NCI-H460 (cell line): ENCODE data around the gene PDZD4. TPM values are rescaled to one million over a fixed set of nuclear protein-coding genes. Genes with fewer than 3 reads are reported as not detected.
"Not testable (repeated sequence)": the region's sequence is repeated elsewhere in the genome, so short reads cannot be mapped to it uniquely, and the experiment has no call there.

ENCODE experiments used
- DNase-seq: peaks from one replicate; pipeline ENCODE4 v3.0.0-alpha.2; 2016; ENCODE audit warnings: low read depth; ENCODE audit errors: extremely low read depth
- total RNA-seq: library from RNA; depleted of rRNA; stranded (reverse); fragments of >200 nt; shearing (Covaris generic); gene quantifications from 2 replicates; pipeline ENCODE4 v1.2.3, GENCODE V29; 2014

PDZD4 gene
- total RNA-seq, 1 experiment from 2014 or later = 1.1 TPM

DNA sequence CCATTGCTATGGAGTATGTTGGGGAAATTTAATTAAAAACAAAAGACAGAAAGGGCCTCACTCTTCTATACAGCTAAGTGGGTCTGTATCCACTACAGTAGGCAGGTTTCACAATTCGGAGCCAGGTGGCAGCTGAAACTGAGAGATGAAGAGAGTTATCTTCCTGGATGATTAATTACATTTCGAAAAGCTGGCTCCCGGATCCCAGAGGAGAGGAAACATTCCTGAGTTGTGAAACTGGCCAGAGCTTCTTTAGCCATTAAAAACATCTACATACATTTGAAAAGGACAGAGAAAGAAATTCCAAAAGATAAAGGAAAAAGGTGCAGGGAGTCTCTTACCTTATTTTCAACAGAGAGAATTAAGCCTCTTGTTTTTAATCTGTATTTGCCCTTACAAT, 15.5 kb upstream of the PDZD4 start:
- DNase-seq = no peak

DNA sequence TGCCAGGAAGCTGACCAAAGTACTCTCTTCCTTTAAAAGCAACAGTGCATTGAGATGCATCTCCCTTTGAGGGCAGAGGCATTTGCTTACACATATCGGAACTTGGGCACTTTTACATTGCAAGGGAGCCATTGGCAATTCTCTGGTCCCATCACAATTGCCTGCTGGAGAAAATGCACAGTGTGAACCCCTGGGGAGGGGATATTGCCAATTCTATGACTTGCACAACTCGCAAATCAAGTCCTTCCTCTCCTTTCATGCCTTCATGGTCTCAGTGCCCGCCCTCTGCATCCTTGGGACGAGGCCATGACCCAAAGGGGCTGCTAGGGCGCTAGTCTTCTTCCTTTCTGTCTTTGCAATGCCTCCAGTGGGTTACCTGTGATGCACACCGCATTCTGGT, 14.9 kb upstream of the PDZD4 start:
- DNase-seq = no peak

DNA sequence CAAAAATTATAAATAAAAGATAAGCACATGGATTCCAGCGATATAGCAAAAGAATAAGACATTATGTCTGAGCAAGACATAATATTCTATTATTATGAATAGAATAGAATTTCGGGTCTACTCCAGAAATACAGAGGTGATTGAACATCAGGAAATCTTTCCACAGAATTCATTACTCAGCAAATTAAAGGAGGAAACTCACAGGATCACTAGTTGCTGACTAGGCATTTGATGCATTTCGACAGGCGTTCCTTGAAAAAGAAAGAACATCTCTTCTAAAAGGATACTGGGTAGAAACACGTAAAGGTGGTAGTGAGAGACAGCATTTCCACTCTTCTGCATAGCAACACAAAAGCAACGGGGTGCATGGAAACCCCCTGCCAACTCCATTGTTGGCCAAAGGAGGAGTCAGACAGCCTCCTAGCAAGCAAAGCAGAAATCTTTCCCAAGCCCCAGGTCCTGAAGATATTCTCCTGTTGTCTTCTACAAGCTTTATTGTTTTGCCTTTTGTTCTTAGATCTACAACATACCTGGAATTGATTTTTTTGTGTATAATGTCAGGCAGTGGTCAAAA, 14.3 kb upstream of the PDZD4 start:
- DNase-seq = no peak

DNA sequence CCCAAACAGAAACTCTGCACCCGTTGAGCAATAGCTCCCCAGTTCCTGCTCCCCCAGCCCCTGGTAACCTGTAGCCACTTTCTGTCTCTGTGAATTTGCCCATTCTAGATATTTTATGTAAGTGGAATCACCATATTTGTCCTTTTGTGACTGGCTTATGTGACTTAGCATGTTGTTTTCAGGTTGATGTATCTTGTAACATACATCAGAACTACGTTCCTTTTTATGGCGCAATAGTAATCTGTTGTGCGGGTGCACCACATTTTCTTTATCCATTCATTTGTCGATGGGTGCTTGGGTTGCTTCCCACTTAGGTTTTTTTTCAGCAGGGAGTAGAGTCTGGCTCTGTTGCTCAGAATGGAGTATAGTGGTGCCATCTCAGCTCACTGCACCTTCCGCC, 6.6 kb upstream of the PDZD4 start:
- DNase-seq = no peak

DNA sequence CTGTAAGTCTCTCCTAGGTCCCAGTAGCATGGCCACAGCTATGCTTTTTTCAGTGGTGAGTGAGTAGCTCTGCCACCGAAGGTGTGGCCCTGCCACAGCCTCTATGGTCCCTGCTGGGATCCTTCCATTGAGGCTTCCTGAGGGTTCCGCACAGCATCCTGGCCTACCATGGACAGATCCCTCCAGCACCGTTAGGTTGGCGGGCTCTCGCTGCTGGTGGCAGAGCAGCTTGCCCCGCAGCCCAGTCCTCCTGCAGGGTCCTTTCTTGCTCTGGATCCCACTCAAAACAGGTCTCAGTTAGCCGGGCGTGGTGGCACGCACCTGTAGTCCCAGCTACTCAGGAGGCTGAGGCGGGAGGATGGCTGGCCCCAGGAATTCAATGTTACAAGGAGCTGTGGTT, 2.4 kb upstream of the PDZD4 start:
- DNase-seq = no peak

DNA sequence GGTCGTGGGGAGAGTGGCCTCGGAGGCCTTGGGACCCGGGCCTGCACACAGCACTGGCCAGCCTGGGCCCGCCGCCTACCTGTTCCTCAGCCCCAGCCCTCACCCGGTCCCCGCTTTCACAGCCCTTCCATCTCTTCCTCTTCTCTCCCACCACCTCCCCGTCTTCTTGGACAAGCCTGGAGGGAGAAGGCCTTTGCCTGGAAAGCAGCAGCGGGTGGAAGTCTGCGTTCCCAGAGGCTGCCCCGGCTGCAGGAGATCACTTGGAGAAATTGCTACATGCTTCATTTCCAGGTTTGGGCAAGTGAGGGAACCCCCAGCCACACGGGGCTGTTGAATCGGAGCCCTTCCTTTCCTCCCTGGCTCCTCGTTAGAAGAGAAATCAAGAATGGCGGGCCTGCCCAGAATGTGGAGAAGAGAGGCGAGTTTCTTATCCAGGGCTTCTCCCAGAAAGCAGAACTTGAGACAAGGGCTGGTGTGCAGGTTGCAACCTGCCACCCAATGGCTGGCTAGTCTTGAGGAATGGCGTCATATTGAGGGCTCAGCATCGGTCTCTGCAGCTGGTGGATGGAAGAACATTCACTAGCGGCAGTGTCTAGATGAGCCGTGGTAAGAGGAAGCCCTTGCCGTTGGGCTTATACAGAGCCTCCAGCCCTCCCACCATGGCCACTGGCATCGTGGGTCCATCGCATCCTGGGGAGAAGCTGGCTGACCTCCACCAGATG, 1.2 kb upstream of the PDZD4 start:
- no peak for DNase-seq

DNA sequence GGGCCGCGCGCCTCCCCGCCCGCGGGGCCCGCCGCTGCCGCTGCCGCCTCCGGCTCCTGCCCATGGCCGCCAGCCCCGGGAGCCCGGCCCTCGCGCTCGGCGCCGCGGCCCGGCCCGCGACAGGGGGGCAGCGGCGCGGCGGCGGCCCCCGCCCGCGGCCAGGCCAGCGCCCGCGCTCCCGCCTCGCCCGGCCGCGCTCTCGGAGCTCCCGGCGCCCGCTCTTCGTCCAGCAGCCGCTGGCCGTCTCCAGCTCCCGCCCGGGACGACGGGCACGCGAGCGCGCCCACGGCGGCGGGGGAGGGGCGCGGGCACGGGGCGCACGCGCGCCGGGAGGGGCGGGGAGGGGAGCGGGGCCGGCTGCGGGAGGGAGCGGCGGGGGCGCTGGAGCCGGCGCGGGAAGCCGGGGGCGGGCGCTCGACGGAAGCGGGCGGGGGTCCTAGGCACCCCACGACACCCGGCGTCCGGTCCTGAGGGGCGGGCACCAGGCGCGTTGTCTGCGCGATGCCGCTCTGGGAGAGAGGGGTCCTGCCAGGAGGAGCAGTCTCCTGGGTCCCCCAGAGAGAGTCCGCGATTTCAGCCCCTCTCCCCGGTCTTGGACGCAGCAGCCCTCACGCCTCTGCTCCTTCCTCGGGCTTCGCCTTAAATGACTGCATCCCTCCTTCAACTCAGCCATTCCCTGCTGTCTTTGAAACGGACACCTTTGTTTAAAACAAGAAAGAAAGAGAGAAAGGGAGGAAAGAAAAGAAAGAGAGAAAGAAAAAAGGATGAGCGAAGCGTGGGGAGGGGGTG, 490 bp upstream of the PDZD4 start:
- no peak for DNase-seq

DNA sequence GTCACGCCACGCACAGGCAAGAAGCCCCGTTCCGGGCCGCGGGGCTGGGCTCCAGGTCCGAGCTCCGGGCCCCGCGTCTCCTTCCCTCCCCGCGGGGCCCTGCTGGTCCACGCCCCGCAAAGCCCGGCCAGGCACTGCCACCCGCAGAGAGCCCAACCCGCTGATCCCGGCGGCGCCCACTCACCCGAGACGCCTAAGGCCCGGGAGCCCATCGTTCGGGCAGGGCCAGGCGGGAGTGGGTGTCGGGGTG, 870 bp downstream of the PDZD4 start:
- no peak for DNase-seq

DNA sequence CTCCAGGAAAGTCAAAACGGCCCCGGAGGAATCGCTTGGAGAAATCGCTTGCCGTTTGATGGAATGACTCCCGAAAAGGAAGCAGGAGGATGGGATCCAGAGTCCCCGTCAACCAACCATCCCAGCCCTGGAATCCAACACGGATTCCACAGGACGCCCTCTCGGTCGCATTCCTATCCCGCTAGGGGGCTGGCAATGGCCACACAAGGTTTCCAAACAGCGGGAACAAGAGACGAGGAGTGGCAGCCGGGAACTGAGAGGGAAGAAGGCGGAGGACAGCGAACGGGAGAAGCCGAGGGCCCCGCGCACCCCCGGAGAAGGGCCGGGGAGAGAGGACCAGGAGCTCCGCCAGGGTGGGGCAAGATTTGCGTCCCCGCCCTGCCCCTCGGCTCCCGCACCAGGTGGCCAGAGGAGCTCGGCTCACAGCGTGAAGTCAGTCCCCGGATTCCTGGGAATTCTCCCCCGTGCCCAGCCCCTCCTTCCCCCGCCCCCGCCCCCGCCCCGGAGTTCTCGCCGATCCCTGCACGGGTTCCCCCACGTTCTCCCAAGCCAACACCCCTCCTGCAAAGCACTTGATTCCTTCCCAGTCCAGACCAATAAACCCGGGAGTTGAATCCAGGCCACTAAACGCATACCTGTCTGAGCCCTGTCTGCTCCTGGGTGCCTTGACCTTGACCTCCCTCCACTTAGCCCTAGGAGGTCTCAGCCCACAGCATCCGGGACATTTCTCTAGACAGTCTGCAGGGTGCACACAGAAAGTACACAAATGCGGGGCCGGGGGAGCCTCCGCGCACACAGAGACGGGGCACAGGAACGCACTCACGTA, 1.4 kb downstream of the PDZD4 start:
- DNase-seq = no peak

GRCh38 chrX:153828308-153828707, 2.0 kb downstream of the PDZD4 start:
- no peak for DNase-seq

DNA sequence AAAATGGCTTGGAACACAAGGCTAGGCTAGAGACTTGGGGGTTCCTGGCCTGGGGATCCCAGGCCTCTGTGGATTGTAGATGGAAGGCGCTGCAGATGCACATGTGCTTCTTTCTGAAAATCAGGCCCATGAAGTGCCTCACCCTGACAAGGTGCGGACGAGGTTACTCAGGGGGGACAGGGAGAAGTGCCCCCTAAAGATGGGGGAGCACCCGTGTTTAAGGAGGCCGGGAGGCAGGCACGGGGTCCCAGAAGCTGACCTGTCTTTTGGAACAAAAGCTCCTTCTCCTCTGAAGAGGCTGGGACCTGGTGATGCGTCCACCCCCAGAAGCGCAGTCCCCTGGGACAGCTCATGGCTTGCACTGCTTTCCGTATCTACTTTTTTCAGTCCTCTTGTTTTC, 2.4 kb downstream of the PDZD4 start:
- DNase-seq = no peak

GRCh38 chrX:153827016-153827415, 3.3 kb downstream of the PDZD4 start:
- DNase-seq = no peak

- DNase-seq = no peak
These were observed 5.3 kb downstream of the PDZD4 start for GRCh38 chrX:153825042-153825441.

- no peak for DNase-seq
These were observed 6.0 kb downstream of the PDZD4 start for GRCh38 chrX:153824348-153824747.

GRCh38 chrX:153821066-153821465, 9.3 kb downstream of the PDZD4 start:
- no peak for DNase-seq

DNA sequence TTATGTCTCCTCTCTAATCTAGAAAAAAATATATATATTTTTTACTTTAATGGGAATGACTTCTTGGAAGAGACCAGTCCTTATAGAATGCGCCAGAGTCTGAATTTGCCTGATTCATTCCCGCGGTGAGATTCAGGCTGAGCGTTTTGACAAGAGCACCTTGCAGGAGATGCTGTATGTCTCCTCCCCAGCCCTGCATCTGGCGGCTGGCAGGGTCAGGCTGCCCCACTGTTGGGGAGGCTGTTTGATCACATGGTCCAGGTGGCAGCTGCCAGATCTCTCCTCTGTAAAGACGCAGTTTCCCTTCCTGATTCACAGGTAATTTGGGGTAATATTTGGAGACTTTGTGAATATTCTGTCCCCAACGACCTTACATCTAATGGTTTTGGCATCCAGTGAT, 9.7 kb downstream of the PDZD4 start:
- DNase-seq = no peak

- DNase-seq = no peak
These were observed 10.8 kb downstream of the PDZD4 start for GRCh38 chrX:153819384-153820040.

DNA sequence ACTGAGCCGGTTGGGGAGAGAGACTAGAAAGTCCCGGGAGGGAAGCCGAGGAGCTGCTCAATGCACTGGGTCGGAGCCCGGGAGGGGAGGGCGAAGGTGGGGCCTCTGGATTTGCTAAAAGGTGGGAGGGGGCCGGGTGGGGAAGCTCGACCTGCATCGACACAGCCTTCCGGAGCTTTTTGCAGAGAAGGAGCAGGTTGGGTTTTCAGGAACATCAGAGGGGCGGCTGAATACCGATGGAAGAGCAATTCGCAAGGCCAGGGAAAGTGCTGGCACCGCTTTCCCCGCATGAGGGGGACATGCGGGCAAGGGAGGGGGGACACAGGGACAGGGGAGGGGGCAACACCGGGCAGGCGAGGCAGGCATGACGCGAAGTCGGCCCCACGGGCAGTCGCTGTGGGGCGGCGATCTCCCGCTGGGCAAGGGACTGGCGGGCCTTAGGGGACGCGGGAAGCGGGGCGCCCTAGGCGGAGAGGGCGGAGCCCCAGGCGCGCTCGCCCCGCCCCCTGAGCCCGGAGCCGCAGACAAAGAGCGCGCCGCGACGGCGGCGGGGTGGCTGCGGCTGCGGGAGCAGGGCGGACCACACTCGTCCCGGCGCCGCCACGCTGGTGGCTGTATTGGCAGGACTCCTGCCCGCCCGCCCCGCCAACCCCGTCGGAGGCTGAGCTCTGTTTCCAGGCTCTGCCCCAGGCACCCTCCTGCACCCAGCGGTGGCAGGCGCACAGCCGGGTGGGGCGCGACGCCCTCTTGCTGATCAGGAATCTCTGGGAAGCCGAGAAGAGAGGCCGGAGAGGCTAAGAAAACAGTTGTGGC, 11.6 kb downstream of the PDZD4 start:
- DNase-seq = peak; percentile 19

DNA sequence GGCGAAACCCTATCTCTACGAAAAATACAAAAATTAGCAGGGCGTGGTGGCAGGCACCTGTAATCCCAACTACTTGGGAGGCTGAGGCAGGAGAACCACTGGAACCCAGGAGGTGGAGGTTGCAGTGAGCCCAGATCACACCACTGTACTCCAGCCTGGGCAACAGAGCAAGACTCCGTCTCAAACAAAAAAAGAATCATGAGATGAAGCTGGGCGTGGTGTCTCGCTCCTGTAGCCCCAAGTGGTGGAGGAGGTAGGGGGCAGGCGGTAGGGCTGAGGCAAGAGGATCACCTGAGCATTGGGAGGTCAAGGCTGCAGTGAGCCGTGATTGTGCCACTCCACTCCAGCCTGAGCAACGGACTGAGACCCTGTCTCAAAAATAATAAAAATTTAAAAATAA, 12.3 kb downstream of the PDZD4 start:
- not testable (repeated sequence) for DNase-seq
